Skin of body (tissue), 1 donor: ENCODE data around the gene GLYATL3. TPM values are rescaled to one million over a fixed set of nuclear protein-coding genes. Genes with fewer than 3 reads are reported as not detected.

Source experiments
- total RNA-seq: library from RNA; depleted of rRNA; stranded (reverse); fragments of >200 nt; gene quantifications from one replicate; pipeline ENCODE4 v1.2.3, GENCODE V29; 2014

Gene GLYATL3
- total RNA-seq, 1 donor from 2014 or later = 0.39 TPM

Other genes starting within 250 kb of the GLYATL3 start
- gene MMUT, start 36.7 kb upstream of the GLYATL3 start, total RNA-seq = 24.9 TPM
- gene CENPQ, start 36.6 kb upstream of the GLYATL3 start, total RNA-seq = 8.0 TPM
- 7.5 TPM for gene C6orf141, start 50.7 kb downstream of the GLYATL3 start, total RNA-seq
- 5.8 TPM for gene RHAG, start 136.9 kb downstream of the GLYATL3 start, total RNA-seq
- not detected for gene CRISP2, start 213.6 kb downstream of the GLYATL3 start, total RNA-seq
- 7.4 TPM for gene CRISP3, start 244.5 kb downstream of the GLYATL3 start, total RNA-seq